HepG2 (cell line): ENCODE data around the gene ELFN1. TPM values are rescaled to one million over a fixed set of nuclear protein-coding genes. Genes with fewer than 3 reads are reported as not detected.
A peak's percentile ranks its signal among the peaks of the same experiment; 100 is the strongest.

Experiments used
- ATRX ChIP-seq: sonication (generic); formaldehyde crosslinking; IDR thresholded peaks from 2 replicates; pipeline ENCODE4 v1.4.0; 2020; ENCODE audit warnings: missing genetic modification reagents, borderline replicate concordance
- BRCA1 ChIP-seq: sonication (generic); formaldehyde crosslinking; IDR thresholded peaks from 2 replicates; pipeline ENCODE4 v1.4.0; 2020; ENCODE audit warnings: missing genetic modification reagents
- CEBPG ChIP-seq: IDR thresholded peaks from 2 replicates; pipeline ENCODE4 v1.6.1; 2016
- DNMT3B ChIP-seq: conservative IDR thresholded peaks from 2 replicates; pipeline ENCODE4 v1.6.1; 2016; ENCODE audit warnings: missing biosample characterization, control low read depth
- EHMT2 ChIP-seq: fragments of 200-600 bp; sonication (generic); IDR thresholded peaks from 2 replicates; pipeline ENCODE4 v1.7.0; 2017; ENCODE audit warnings: antibody characterized with exemption, low read depth, low read length, borderline replicate concordance
- KAT8 ChIP-seq: IDR thresholded peaks from 2 replicates; pipeline ENCODE4 v1.6.1; 2016; ENCODE audit warnings: missing genetic modification reagents, missing compliant biosample characterization
- MIER2 ChIP-seq: IDR thresholded peaks from 2 replicates; pipeline ENCODE4 v1.6.1; 2016; ENCODE audit warnings: missing biosample characterization, missing genetic modification reagents
- NFATC3 ChIP-seq: sonication (generic); formaldehyde crosslinking; IDR thresholded peaks from 2 replicates; pipeline ENCODE4 v1.5.1; 2020; ENCODE audit warnings: mild to moderate bottlenecking, missing genetic modification reagents
- NKX3-1 ChIP-seq: sonication (generic); formaldehyde crosslinking; IDR thresholded peaks from 2 replicates; pipeline ENCODE4 v1.5.0; 2020; ENCODE audit warnings: missing genetic modification reagents
- PHF8 ChIP-seq: sonication (generic); formaldehyde crosslinking; IDR thresholded peaks from 2 replicates; pipeline ENCODE4 v1.5.0; 2020; ENCODE audit warnings: missing genetic modification reagents
- SP2 ChIP-seq: sonication (generic); formaldehyde crosslinking; IDR thresholded peaks from 2 replicates; pipeline ENCODE4 v1.5.1; 2020; ENCODE audit warnings: mild to moderate bottlenecking, missing genetic modification reagents
- TBP ChIP-seq: sonication (generic); formaldehyde crosslinking; IDR thresholded peaks from 2 replicates; pipeline ENCODE4 v1.5.0; 2020; ENCODE audit warnings: missing genetic modification reagents
- ZNF337 ChIP-seq: sonication (generic); formaldehyde crosslinking; IDR thresholded peaks from 2 replicates; pipeline ENCODE4 v1.5.1; 2020; ENCODE audit warnings: missing genetic modification reagents, low read depth, mild to moderate bottlenecking, borderline replicate concordance
- ZNF577 ChIP-seq: sonication (generic); formaldehyde crosslinking; IDR thresholded peaks from 2 replicates; pipeline ENCODE4 v1.4.0; 2020; ENCODE audit warnings: mild to moderate bottlenecking, low read depth, missing genetic modification reagents, borderline replicate concordance
- ZNF674 ChIP-seq: sonication (generic); formaldehyde crosslinking; IDR thresholded peaks from 2 replicates; pipeline ENCODE4 v1.5.0; 2020; ENCODE audit warnings: low read depth, mild to moderate bottlenecking, missing genetic modification reagents
- ZNF790 ChIP-seq: sonication (generic); formaldehyde crosslinking; IDR thresholded peaks from 2 replicates; pipeline ENCODE4 v1.8.0; 2022; ENCODE audit warnings: missing genetic modification reagents, mild to moderate bottlenecking, borderline replicate concordance
- polyA plus RNA-seq, 8 experiments: library from polyadenylated mRNA; depleted of rRNA in 3 of 8; stranded (reverse) in 7 of 8; unstranded in 1 of 8; fragments of >200 nt; fragmentation: Illumina TruSeq in 4 of 8; extraction: Trizol in 4 of 8; gene quantifications; 2 replicates each; pipeline versions ENCODE4 v1.2.1 to v1.2.3, GENCODE V29; 2011 to 2016; ENCODE audit warnings: low read depth in 4 of 8, missing spikeins in 1 of 8, mixed read lengths in 1 of 8; ENCODE audit not compliant: insufficient read depth in 1 of 8
- total RNA-seq, 5 experiments: library from RNA; depleted of rRNA; stranded (reverse); fragments of >200 nt; fragmentation: Illumina TruSeq; extraction: Trizol; gene quantifications; 2 replicates each; pipeline ENCODE4 v1.2.3, GENCODE V29; 2016; ENCODE audit warnings: low read depth in 1 of 5
- TF ChIP-seq, protein P1 (sequence below): fragments of 450-650 bp; IDR thresholded peaks from 2 replicates; pipeline ENCODE4 v1.6.1; 2017; ENCODE audit warnings: mild to moderate bottlenecking
- TF ChIP-seq, protein P2 (sequence below): sonication (generic); formaldehyde crosslinking; IDR thresholded peaks from 2 replicates; pipeline ENCODE4 v1.5.0; 2020; ENCODE audit warnings: missing genetic modification reagents, mild to moderate bottlenecking, borderline replicate concordance
- TF ChIP-seq, protein P3 (sequence below): sonication (generic); formaldehyde crosslinking; IDR thresholded peaks from 2 replicates; pipeline ENCODE4 v1.4.0; 2020; ENCODE audit warnings: missing genetic modification reagents, borderline replicate concordance
- TF ChIP-seq, protein P4 (sequence below): sonication (generic); formaldehyde crosslinking; IDR thresholded peaks from 2 replicates; pipeline ENCODE4 v1.4.0; 2020; ENCODE audit warnings: missing genetic modification reagents
- TF ChIP-seq, protein P5 (sequence below), 2 experiments: sonication (generic) in 1 of 2; formaldehyde crosslinking in 1 of 2; IDR thresholded peaks; 2 replicates each; pipeline versions ENCODE4 v1.4.0 to v1.6.1; 2018 to 2020; ENCODE audit warnings: missing genetic modification reagents in 2 of 2, borderline replicate concordance in 1 of 2, low read depth in 1 of 2, mild to moderate bottlenecking in 1 of 2, missing biosample characterization in 1 of 2

ELFN1 gene
- total and polyA plus RNA-seq, 2 of the 13 experiments (the other 11 are each of a cell fraction or from before 2014, with no cell fraction given) = 0.13 to 0.18 TPM

DNA sequence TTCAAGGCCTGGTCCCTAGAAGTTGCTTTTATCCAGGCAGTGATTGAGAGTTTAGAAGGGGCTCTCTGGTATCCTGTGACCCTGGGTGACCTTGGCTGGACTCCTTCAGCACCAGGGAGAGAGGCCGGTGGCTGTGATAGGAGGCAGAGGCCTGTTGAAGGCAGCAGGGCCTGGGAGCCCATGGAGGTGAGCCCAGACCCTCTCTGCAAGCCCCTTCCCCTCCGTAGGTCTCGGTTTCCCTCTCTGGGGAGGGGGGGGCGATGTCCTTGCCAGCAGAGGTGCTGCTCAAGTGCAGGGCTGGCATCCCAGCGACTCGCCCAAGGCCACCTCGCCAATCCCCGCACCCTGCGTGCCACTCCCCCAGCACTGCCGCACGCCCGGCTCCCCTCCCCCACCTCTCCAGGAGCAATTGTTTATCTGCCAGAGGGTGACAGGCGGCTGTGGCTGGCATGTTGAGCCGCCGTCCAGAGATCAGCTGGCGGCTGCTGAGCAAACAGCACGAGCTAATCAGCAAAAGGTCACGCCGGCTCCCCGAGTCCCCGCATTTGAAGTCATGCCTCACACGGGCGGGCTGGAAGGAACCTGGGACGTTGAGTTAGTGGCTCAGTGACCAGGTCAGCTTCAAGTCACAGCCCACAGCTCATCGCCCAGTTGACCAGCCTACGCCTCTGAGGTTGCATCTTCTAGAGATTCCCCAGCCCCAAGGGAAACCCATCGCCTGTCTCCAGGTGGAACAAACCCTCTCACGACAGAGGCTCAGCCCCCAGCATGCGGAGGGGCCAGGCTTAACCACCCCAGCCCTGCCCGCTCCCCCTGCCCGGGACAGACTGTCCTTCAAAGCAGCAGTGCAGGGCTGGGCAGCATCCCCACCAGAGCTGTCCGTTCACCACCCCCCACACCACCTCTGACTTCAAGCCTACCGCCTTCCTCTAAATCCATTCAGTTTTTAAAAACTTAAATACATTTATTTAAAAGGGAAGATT is 43.7 kb downstream of the ELFN1 start (continued):
- TF ChIP-seq TBP (CRISPR knock-in tag) (no peak), ZNF577 (CRISPR knock-in tag) (no peak), MIER2 (CRISPR knock-in tag) (peak; percentile 84), ZNF337 (CRISPR knock-in tag) (no peak), NKX3-1 (CRISPR knock-in tag) (0 out of 2 replicates have a peak, but pooled peaks have one; percentile 67), EHMT2 (no peak), ZNF674 (CRISPR knock-in tag) (no peak), DNMT3B (CRISPR knock-in tag) (no peak), PHF8 (peak; percentile 62), CEBPG (CRISPR knock-in tag) (peak; percentile 60), BRCA1 (peak; percentile 87), KAT8 (CRISPR knock-in tag) (peak; percentile 80), ATRX (CRISPR knock-in tag) (no peak), SP2 (CRISPR knock-in tag) (no peak), NFATC3 (CRISPR knock-in tag) (no peak), ZNF790 (CRISPR knock-in tag) (0 out of 2 replicates have a peak, but pooled peaks have one; percentile 55)
- TF ChIP-seq, protein P1, sequence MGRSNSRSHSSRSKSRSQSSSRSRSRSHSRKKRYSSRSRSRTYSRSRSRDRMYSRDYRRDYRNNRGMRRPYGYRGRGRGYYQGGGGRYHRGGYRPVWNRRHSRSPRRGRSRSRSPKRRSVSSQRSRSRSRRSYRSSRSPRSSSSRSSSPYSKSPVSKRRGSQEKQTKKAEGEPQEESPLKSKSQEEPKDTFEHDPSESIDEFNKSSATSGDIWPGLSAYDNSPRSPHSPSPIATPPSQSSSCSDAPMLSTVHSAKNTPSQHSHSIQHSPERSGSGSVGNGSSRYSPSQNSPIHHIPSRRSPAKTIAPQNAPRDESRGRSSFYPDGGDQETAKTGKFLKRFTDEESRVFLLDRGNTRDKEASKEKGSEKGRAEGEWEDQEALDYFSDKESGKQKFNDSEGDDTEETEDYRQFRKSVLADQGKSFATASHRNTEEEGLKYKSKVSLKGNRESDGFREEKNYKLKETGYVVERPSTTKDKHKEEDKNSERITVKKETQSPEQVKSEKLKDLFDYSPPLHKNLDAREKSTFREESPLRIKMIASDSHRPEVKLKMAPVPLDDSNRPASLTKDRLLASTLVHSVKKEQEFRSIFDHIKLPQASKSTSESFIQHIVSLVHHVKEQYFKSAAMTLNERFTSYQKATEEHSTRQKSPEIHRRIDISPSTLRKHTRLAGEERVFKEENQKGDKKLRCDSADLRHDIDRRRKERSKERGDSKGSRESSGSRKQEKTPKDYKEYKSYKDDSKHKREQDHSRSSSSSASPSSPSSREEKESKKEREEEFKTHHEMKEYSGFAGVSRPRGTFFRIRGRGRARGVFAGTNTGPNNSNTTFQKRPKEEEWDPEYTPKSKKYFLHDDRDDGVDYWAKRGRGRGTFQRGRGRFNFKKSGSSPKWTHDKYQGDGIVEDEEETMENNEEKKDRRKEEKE = no peak
- TF ChIP-seq, protein P2, sequence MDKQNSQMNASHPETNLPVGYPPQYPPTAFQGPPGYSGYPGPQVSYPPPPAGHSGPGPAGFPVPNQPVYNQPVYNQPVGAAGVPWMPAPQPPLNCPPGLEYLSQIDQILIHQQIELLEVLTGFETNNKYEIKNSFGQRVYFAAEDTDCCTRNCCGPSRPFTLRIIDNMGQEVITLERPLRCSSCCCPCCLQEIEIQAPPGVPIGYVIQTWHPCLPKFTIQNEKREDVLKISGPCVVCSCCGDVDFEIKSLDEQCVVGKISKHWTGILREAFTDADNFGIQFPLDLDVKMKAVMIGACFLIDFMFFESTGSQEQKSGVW (CRISPR knock-in tag) = no peak
- TF ChIP-seq, protein P3, sequence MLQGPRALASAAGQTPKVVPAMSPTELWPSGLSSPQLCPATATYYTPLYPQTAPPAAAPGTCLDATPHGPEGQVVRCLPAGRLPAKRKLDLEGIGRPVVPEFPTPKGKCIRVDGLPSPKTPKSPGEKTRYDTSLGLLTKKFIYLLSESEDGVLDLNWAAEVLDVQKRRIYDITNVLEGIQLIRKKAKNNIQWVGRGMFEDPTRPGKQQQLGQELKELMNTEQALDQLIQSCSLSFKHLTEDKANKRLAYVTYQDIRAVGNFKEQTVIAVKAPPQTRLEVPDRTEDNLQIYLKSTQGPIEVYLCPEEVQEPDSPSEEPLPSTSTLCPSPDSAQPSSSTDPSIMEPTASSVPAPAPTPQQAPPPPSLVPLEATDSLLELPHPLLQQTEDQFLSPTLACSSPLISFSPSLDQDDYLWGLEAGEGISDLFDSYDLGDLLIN (CRISPR knock-in tag) = no peak
- TF ChIP-seq, protein P4, sequence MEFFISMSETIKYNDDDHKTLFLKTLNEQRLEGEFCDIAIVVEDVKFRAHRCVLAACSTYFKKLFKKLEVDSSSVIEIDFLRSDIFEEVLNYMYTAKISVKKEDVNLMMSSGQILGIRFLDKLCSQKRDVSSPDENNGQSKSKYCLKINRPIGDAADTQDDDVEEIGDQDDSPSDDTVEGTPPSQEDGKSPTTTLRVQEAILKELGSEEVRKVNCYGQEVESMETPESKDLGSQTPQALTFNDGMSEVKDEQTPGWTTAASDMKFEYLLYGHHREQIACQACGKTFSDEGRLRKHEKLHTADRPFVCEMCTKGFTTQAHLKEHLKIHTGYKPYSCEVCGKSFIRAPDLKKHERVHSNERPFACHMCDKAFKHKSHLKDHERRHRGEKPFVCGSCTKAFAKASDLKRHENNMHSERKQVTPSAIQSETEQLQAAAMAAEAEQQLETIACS = 0 out of 2 replicates have a peak, but pooled peaks have one; percentile 54
- TF ChIP-seq, protein P5, sequence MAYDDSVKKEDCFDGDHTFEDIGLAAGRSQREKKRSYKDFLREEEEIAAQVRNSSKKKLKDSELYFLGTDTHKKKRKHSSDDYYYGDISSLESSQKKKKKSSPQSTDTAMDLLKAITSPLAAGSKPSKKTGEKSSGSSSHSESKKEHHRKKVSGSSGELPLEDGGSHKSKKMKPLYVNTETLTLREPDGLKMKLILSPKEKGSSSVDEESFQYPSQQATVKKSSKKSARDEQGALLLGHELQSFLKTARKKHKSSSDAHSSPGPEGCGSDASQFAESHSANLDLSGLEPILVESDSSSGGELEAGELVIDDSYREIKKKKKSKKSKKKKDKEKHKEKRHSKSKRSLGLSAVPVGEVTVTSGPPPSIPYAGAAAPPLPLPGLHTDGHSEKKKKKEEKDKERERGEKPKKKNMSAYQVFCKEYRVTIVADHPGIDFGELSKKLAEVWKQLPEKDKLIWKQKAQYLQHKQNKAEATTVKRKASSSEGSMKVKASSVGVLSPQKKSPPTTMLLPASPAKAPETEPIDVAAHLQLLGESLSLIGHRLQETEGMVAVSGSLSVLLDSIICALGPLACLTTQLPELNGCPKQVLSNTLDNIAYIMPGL (CRISPR knock-in tag; IDR thresholded peaks at IDR 0.05; ENCODE audit: borderline replicate concordance in 1 of 2, low read depth in 1 of 2) = peak; percentile 65 to 70; a peak in 3 of 4 replicates
